Amniotic epithelial cell (primary cell): Measurements from ENCODE around the gene OR52A1.
"Not testable (repeated sequence)": the region's sequence is repeated elsewhere in the genome, so short reads cannot be mapped to it uniquely, and the experiment has no call there.

Source experiments
- DNase-seq: peaks from one replicate; pipeline ENCODE4 v3.0.0-alpha.2; 2010; ENCODE audit warnings: low read depth

Gene OR52A1

DNA sequence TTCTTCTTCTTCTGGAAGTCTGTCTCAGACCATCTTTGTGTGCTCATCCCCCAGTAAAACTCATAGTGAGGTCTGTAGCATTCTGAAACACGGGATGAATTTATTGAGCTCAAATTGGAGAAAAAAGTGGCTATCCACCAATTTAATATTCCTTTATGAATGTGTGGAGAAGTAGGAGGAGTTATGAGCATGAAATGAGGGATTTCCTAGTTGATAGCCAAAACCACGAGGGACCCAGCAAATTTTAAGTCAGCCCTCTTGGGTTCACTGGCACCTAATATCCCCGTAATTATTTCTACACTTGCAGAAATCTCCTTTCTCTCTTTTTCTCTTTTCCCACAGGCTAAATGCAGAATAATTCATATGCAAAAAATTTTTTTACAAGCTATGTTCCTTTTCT, at the start of gene OR52A1:
Gene OR52A1 (minus strand): TSS at position 101 of the 400 bp plus-strand sequence. CDS start 2,388 bp downstream, outside the sequence.
- no peak for DNase-seq

DNA sequence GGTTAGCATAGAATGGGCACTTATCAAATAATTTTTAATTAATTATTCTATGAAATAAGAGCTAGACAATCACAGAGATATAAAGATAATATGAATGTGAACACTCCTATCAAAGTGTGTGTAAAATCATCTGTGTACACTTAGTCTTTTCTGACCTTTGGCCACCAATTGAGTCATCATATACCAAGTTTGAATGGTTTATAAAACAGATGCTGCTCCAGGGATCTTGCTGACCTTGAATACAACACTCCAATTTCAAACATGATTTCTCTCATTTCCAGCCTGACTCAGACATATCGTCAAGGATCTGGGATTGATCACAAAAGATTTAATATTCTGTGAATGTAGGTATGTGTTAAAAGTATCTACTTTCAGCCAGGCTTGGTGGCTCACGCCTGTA, 48.8 kb upstream of the OR52A1 start:
- peak; percentile 10 for DNase-seq

DNA sequence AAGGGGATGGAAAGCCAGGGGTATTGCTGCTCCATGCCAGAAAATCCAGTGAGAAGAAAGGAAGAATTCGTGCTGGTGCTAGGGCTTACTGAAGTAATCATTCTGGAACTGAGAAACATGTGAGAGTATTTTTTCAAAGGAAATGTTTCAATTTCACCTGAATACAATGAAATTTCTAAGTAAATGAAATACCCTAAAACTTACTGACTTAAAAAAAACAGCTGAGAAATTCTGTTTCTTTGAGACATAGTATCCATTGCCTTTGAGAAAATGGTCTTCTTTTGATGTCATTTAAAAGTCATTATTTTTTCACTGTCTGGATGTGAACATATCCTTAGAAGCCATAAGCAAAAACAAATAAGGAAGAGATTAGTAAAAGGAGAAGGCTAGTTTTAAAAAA, 46.0 kb upstream of the OR52A1 start, which contains the start of gene OR51V1:
Gene OR51V1 (minus strand): TSS at position 101 of the 400 bp plus-strand sequence. CDS start 0 bp downstream, at position 101.
- DNase-seq = no peak

- no peak for DNase-seq
Measured at GRCh38 chr11:5198285-5198684, 43.7 kb upstream of the OR52A1 start.

DNA sequence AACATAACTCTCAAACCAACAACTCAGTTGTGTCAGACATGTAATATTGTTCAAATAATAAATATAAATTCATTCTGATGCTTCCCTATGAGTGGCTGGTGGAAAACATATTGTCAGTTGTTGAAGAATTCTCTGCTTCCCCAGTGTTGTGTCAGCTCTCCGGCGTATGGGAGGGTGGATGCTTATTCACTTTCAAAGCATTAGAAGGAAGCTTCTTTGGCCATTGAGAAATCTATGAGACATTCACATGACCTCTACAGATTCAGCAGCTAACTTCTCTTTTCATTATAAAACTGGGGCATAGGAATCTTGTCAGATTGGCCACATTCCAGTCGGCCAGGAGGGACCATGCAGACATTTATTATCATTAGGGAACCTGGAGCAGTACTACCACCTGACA, 43.0 kb upstream of the OR52A1 start:
- peak; percentile 66 for DNase-seq

GRCh38 chr11:5196731-5197130, 42.2 kb upstream of the OR52A1 start:
- peak; percentile 11 for DNase-seq

DNA sequence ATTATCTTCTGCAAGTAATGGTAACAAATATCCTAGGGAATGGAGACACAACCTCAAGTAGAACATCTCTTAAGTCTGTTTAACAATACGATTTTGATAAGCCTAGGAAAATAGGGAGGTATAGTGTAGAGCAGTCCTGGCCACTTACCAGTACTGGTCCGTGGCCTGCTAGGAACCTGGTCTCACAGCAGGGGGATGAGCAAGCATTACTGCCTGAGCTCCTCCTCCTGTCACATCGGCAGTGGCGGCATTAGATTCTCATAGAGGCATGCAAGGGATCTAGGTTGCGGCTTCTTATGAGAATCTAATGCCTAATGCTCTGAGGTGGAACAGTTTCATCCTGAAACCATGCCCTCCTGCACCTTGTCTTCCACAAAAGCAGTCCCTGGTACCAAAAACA, 41.5 kb upstream of the OR52A1 start:
- DNase-seq = no peak

DNA sequence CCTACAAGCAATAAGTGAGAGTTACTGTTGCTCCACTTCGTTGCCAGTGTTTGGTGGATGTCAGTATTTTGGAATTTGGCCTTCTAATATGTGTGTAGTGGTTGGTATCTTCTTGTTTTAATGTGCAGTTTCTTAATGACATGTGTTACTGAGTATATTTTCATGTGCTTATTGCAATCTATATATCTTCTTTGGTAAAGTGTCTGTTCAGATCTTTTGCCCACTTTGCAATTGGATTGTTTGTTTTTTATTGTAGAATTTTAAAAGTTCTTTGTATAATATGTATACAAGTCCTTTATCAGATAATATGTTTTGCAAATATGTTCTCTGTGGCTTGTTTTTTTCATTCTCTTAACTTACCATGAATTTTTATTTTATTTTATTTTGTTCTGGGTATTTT, 38.2 kb upstream of the OR52A1 start:
- DNase-seq = no peak

GRCh38 chr11:5188201-5188600, 33.6 kb upstream of the OR52A1 start:
- DNase-seq = no peak

DNA sequence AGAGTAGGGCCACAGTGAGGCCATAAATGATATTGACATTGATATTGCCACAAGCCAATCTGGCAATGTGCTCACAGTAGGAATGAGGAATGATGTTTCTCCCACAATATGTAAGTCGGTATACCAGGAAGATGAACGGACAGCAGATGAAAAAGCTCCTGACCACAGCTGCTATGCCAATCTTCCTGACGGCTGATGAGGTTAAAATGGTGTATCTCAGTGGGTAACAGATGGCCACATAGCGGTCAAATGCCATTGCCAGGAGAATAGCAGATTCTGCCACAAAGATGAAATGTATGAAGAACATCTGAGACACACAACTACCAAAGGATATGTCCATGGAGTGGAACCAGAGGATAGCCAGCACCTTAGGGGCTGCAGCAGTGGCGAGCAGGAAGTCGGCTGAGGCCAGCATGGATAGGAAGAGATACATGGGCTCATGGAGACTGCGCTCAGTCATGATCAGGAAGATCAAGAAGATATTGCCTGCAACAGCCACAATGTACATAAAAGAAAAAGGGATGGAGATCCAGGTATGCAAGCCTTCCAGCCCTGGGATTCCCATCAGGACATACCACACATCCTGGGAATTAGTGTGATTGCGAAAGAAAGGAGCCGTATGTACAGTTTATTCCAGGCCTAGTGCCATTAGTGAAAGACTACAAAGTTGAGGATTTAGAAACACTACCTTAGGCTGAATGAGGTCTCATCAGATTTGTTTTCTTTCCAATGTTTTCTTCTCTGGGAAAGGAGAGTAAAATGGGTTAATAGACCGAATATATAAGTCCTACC, 23.7 kb upstream of the OR52A1 start:
- DNase-seq = no peak

GRCh38 chr11:5174934-5175333, 20.4 kb upstream of the OR52A1 start:
- DNase-seq = no peak

DNA sequence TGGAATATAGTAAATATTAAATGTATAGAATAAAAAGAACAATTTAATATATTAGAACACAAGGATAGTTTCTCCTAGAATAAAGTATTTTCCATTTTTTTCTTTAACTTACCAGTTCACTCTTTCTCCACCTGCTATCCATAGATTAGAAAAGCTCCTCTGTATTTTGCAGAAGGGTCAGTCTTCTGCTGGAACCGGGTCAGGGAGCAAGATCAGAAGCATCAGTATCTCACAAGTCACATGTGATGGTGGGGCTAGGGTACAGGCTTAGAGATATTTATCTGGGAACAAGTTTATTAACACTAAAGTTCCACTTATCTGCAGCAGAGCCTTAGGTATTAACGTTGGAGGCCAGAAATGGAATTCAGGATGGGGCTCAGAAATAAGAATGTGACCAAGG, 17.3 kb upstream of the OR52A1 start:
- DNase-seq = no peak

DNA sequence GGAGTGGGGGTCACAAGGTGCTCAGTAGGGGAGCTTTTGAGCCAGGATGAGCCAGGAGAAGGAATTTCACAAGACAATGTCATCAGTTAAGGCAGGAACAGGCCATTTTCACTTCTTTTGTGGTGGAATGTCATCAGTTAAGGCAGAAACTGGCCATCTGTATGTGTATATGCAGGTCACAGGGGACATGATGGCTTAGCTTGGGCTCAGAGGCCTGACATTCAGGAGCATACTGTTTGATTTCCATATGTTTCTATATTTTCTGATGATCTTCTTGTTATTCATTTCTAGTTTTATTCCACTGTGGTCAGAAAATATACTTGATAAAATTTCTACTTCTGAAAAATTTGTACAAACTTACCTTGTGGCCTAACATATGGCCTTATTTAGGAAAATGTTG, 11.3 kb upstream of the OR52A1 start:
- DNase-seq = not testable (repeated sequence)

- not testable (repeated sequence) for DNase-seq
Measured at GRCh38 chr11:5164807-5165206, 10.2 kb upstream of the OR52A1 start.

GRCh38 chr11:5161045-5161444, 6.5 kb upstream of the OR52A1 start:
- DNase-seq = not testable (repeated sequence)

- not testable (repeated sequence) for DNase-seq
Measured at GRCh38 chr11:5160217-5160616, 5.7 kb upstream of the OR52A1 start.

DNA sequence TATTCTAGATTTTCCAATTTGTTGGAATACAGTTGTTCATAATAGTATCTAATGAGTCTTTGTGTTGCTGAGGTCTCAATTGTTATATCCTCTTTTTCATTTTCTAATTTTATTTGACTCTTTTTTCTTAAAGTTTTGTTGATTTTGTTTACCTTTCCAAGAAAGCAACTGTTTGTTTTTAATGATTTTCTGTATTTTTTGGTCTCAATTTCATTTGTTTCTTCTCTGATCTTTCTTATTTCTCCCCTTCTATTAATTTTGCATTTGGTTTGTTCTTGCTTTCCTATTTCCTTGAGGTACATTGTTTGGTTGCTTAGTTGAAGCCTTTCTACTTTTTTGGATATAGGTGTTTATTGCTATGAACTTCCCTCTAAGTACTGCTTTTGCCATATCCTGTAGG, 5.2 kb upstream of the OR52A1 start:
- DNase-seq = no peak

DNA sequence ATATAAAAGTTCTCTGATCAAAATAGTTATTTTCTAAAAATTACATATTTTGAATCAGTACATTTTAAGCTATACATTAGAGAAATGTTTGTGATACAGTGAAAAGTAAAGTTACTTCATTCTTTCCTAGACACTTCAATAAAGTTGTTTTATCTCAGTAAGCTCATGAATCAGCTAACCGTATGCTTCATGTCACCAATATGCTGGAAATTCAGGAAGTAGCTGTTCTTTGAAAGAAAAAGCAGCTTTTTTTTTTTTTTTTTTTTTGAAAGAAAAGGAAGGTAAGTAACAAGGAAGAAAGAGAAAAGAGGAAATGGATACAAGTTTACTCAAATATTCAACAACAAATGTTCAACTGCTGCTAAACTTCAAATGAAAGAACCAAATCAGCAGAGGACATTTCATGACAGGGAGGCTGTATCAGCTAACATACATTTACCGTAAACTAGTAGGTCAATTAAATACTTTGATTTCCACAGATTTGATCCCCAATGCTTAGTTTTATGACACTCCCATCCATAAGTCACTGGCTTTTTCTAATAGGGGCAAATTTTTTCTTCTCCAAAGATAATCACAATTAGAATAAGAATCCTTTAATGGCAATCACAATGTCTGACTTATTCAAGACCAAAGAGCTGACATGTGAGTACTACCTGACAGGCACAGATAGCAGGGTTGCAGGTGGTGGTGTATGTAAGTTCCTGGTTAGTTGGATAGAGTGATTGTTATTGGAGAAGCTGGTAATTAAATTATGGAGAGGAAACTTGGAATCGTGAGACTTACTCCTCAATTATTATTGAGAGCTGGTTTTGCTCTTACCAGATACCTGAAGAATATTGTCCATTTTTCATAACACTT, 754 bp downstream of the OR52A1 start:
- DNase-seq = no peak

GRCh38 chr11:5151713-5152153, 2.8 kb downstream of the OR52A1 start:
- DNase-seq = no peak

DNA sequence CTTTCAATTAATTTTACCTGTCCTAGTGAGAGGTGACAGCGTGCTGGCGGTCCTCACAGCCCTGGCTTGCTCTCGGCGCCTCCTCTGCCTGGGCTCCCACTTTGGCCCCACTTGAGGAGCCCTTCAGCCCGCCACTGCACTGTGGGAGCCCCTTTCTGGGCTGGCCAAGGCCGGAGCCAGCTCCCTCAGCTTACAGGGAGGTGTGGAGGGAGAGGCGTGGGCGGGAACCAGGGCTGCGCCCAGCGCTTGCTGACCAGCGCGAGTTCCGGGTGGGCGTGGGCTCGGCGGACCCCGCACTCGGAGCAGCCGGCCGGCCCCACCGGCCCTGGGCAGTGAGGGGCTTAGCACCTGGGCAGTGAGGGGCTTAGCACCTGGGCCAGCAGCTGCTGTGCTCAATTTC, 10.4 kb downstream of the OR52A1 start:
- not testable (repeated sequence) for DNase-seq

DNA sequence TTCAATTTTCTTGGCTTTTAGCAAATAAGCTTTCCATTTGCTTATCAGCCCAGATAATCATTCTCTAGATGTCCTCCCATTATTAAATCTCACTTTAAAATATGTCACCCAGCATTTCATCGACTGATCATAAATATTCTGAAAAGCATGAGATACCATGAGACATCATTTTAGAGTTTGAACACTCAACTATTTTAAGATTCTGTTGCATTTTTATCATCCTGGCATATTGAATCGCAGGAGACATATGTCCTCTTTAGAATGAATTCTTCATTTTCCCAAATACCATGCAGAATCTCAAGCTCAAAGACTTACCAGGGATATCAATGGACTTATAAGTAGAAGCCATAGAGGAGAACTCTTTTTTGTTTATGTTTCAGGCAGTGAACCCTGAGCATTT, 16.6 kb downstream of the OR52A1 start, which contains the start of gene OR52A5:
Gene OR52A5 (minus strand): TSS at position 361 of the 400 bp plus-strand sequence. CDS start 5,714 bp downstream, outside the sequence.
- no peak for DNase-seq

DNA sequence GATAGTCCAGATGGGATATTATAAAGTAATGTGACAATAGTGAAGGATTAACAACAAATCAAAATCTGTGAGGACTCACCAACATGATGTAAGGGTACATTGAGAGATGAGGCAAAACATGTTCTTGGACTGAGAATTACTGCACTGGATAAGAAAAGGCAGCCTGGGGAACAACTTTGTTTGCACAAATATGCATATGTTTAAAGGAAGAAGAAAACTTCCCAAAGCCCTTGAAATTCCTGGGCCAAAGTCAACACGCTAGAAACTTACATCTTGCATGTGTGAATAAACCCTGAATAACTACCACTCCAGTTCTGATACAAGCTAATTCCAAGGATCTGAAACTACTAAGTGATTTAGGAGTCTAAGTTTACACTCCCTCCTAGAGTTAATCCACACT, 17.5 kb downstream of the OR52A1 start:
- no peak for DNase-seq

DNA sequence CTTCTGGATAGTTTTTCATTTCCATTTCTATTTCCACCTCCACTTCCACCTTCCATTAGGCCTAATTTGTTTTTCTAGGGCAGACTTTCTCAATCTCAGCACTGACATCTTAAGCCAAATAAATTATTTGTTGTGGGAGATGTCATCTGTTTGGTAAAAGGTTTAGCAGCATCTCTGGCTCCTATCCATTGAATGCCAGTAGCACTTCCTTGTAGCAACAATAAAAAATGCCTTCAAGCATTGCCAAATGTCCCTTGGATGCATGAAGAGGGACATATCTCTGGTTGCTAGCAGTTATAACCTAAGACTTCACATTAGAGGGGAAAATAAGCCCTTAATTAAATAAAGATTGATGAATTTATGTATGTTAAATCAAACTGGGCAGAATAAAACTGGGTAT, 18.3 kb downstream of the OR52A1 start:
- no peak for DNase-seq
